HG02571 (cell line): Measurements from ENCODE around the gene NME7.

ENCODE experiments used
- ATAC-seq: cut with Tn5 transposase; IDR thresholded peaks from one replicate; pipeline ENCODE4 v1.9.1; 2021; ENCODE audit warnings: mild to moderate bottlenecking, moderate library complexity; ENCODE audit not compliant: unreplicated experiment

NME7 gene

GRCh38 chr1:169090308-169090899 is 277.2 kb downstream of the NME7 start:
- no peak for ATAC-seq

GRCh38 chr1:169089776-169090175 is 277.8 kb downstream of the NME7 start:
- ATAC-seq: no peak

- no peak for ATAC-seq
Measured at GRCh38 chr1:169087876-169088275, 279.7 kb downstream of the NME7 start.

GRCh38 chr1:169086603-169087455 is 280.8 kb downstream of the NME7 start:
- ATAC-seq: no peak

GRCh38 chr1:169085911-169086310 is 281.7 kb downstream of the NME7 start:
- no peak for ATAC-seq
